ENCODE measurements around the gene XPNPEP2.

The XPNPEP2 gene

DNA sequence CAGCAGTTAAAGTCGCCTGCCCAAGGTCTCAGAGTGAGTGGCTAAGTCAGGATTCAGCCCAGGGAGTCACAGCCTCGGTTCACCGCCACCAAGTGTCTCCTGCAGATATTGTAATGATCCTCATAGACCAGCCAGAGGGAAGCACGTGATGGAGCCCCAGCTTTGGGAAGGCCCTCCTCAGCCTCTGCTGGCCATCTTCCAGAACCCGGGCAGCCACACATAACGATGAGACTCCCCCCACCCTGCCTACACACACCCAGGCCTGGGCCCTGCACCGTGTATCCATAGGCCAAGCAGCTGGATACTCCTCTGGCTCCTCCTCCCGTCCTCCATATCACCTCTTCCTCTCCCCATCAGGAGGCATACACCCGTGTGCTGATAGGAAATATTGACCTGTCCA is 21.4 kb downstream of the XPNPEP2 start:
- TF ChIP-seq, protein P1, sequence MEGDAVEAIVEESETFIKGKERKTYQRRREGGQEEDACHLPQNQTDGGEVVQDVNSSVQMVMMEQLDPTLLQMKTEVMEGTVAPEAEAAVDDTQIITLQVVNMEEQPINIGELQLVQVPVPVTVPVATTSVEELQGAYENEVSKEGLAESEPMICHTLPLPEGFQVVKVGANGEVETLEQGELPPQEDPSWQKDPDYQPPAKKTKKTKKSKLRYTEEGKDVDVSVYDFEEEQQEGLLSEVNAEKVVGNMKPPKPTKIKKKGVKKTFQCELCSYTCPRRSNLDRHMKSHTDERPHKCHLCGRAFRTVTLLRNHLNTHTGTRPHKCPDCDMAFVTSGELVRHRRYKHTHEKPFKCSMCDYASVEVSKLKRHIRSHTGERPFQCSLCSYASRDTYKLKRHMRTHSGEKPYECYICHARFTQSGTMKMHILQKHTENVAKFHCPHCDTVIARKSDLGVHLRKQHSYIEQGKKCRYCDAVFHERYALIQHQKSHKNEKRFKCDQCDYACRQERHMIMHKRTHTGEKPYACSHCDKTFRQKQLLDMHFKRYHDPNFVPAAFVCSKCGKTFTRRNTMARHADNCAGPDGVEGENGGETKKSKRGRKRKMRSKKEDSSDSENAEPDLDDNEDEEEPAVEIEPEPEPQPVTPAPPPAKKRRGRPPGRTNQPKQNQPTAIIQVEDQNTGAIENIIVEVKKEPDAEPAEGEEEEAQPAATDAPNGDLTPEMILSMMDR (IDR thresholded peaks at IDR 0.05; ENCODE audit: insufficient read depth, missing control alignments), result no peak
- no peak for FAIRE-seq
- no peak for DNase-seq (ENCODE audit: insufficient read length, low spot score)

DNA sequence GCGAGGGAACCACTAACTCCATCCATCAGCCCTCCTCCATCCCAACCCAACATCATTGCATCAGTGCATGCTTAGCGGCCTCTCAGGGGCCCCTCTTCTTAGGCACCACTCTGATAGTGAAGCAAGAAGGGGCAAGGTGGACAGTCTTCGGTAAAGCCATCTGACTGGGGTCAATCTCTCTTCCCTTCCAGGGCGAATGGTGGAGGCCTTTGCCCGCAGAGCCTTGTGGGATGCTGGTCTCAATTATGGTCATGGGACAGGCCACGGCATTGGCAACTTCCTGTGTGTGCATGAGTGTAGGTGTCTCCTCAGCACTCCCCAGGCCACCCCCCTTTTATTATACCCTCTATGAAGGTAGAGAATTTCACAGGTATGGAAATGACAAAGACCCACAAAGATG is 22.2 kb downstream of the XPNPEP2 start:
- DNase-seq (ENCODE audit: insufficient read length, low spot score), result no peak
- TF ChIP-seq, protein P1 (IDR thresholded peaks at IDR 0.05; ENCODE audit: insufficient read depth, missing control alignments), result no peak
- no peak for FAIRE-seq

GRCh38 chrX:129761596-129761995 is 22.8 kb downstream of the XPNPEP2 start:
- FAIRE-seq (no peak), DNase-seq (ENCODE audit: insufficient read length, low spot score) (no peak)

DNA sequence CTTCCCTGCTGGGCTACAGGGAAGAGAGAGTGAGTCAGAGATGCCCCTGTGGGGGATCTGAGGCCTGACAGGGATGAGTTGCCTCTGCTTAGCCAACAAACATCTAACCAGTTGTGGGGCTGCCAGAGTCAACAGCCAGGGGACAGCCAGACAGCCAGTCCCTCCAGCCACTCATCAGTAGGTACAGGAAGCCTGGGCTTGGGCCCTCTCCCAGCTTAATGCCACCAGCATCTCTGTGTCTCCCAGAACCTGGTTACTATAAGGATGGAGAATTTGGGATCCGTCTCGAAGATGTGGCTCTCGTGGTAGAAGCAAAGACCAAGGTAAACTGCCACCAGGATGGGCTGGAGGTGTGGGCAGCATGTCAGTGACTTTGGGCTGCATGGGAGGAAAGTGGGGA is 23.7 kb downstream of the XPNPEP2 start:
- no peak for FAIRE-seq
- DNase-seq (ENCODE audit: insufficient read length, low spot score), result no peak
- TF ChIP-seq, protein P1 (IDR thresholded peaks at IDR 0.05; ENCODE audit: insufficient read depth, missing control alignments), result no peak

More at GRCh38 chrX:129761596-129761995, 22.8 kb downstream of the XPNPEP2 start:
- TF ChIP-seq, protein P1 (IDR thresholded peaks at IDR 0.05; ENCODE audit: insufficient read depth, missing control alignments), result no peak

DNA sequence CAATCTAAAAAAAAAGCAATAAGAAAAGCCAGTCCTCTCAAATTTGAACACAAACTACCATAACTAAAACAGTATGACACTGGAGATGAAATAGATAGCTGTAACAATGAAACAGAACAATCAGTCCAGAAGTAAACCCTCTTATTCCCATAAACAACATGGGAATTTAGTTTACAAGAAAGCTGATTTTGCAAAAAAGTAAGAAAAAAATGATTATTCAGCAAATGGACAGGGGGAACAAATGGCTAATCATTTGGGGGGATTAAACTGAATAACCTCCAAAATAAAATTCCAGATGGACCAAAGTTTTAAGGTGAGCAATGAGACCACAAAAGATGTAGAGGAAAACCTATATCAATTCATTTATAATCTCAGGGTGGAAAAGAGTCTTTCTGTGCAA is 24.9 kb downstream of the XPNPEP2 start:
- no peak for DNase-seq (ENCODE audit: insufficient read length, low spot score)

DNA sequence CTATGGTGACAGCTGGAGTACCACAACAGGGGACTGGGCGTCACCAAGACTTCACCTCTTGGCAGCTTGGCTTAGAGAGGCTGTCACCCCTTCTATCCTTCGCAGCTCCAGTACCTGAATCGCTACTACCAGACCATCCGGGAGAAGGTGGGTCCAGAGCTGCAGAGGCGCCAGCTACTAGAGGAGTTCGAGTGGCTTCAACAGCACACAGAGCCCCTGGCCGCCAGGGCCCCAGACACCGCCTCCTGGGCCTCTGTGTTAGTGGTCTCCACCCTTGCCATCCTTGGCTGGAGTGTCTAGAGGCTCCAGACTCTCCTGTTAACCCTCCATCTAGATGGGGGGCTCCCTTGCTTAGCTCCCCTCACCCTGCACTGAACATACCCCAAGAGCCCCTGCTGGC is 29.4 kb downstream of the XPNPEP2 start:
- no peak for DNase-seq (ENCODE audit: insufficient read length, low spot score)
- no peak for FAIRE-seq
- TF ChIP-seq, protein P1 (IDR thresholded peaks at IDR 0.05; ENCODE audit: insufficient read depth, missing control alignments), result no peak

More for the DNA sequence above, 24.9 kb downstream of the XPNPEP2 start:
- TF ChIP-seq, protein P1 (IDR thresholded peaks at IDR 0.05; ENCODE audit: insufficient read depth, missing control alignments), result no peak
- no peak for FAIRE-seq

- TF ChIP-seq, protein P1 (IDR thresholded peaks at IDR 0.05; ENCODE audit: insufficient read depth, missing control alignments), result no peak
- FAIRE-seq (no peak), DNase-seq (ENCODE audit: insufficient read length, low spot score) (no peak)
Measured at GRCh38 chrX:129768586-129769466, 30.0 kb downstream of the XPNPEP2 start.
